ENCODE measurements around the gene KCNA2. TPM values are rescaled to one million over a fixed set of nuclear protein-coding genes. Genes with fewer than 3 reads are reported as not detected.

The KCNA2 gene
- total RNA-seq, 1 donor from 2014 or later = not detected

- H3K4me3 ChIP-seq (ENCODE audit: low read depth, low read length) = no peak overlapping the region
- TF ChIP-seq CTCF (conservative IDR thresholded peaks at IDR 0.05; ENCODE audit: low read depth, low read length) = no peak
- DNase-seq (ENCODE audit: low read depth) = no peak
Observed at GRCh38 chr1:110585481-110585880, 20.7 kb downstream of the KCNA2 start.

GRCh38 chr1:110584045-110584444 lies 22.1 kb downstream of the KCNA2 start:
- no peak for TF ChIP-seq CTCF (conservative IDR thresholded peaks at IDR 0.05; ENCODE audit: low read depth, low read length)
- H3K4me3 ChIP-seq (ENCODE audit: low read depth, low read length) = no peak overlapping the region
- no peak for DNase-seq (ENCODE audit: low read depth)

DNA sequence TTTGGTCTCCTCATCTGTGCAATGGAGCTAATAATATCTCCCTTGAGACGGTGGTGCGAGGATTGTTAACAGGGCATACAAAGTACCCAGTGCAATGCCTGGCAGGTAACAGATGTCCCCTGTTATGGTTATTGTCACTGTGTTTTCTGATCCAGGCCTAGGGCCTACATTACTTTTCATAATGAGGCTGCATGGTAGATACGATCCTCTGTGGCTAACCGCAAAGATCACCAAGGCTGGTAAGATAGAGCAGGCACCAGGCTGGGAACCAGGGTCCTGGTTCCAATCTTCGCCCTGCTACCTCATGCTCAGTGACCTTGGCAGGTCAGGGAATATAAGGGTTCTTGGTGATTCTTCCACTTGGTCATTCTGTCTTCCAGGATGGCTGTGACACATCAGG lies 22.7 kb downstream of the KCNA2 start:
- no peak overlapping the region for H3K4me3 ChIP-seq (ENCODE audit: low read depth, low read length)
- DNase-seq (ENCODE audit: low read depth) = no peak
- no peak for TF ChIP-seq CTCF (conservative IDR thresholded peaks at IDR 0.05; ENCODE audit: low read depth, low read length)

DNA sequence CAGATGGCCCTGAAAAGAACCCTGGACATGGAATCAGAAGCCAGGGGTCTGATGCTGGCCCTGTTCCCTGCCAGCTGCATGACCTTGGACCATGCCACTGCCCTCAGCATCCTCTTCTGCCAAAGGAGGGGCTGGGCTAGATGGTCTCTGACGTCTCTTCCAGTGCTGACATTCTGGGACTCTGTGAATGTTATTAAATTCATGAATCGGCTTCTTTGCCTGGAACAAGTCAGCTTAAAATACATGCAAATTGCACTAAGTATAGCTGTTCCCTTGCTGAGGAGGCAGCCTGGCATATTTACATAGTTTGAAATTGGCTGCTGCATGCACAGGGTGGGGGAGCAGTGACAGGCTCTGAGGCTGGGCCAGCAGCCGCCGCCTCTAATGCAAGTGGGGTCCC lies 23.8 kb downstream of the KCNA2 start:
- DNase-seq (ENCODE audit: low read depth) = no peak
- no peak overlapping the region for H3K4me3 ChIP-seq (ENCODE audit: low read depth, low read length)
- no peak for TF ChIP-seq CTCF (conservative IDR thresholded peaks at IDR 0.05; ENCODE audit: low read depth, low read length)

DNA sequence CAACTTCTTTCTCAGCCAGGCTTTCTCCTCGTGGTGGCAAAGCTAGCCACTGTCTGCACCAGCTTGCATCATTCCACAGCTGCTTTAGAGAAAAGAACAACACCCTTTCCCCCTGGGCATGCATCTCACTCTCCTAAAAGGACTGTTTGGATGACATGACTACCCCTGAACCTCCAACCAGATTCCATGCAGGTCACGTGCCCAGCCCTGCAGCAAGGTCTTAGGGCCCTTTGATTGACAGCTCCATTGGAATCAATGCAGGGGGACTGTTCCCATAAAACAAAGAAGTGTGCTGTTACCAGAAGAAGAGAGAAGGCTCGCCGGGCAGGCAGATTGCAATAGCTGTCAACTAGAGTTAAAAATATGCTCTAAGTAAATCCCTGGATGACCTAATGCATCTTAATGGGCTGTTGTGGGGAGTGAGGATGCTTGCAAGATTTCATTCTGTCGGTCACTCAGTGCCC lies 24.4 kb downstream of the KCNA2 start:
- DNase-seq (ENCODE audit: low read depth) = no peak
- H3K4me3 ChIP-seq (ENCODE audit: low read depth, low read length) = no peak overlapping the region
- TF ChIP-seq CTCF (conservative IDR thresholded peaks at IDR 0.05; ENCODE audit: low read depth, low read length) = no peak

DNA sequence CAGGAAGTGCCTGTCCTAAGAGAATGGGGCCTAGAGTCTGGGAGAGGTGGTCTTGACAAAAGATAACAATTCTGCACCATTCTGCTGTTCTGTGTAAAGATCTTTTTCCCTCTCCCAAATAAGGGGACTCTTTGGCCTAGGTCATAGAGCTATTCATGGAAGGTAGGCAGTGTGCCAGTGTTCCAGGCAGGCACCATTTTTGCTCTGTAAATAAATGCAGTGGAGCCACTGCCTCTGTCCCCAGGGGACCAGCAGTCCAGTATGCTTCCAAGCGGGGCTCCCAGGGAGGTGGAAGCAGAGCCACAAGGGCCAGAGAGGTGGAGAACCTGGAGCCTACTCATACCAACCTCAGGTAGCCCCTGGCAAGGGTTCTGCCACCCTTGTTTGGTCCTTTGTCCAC lies 25.9 kb downstream of the KCNA2 start:
- DNase-seq (ENCODE audit: low read depth) = no peak
- no peak for TF ChIP-seq CTCF (conservative IDR thresholded peaks at IDR 0.05; ENCODE audit: low read depth, low read length)
- no peak overlapping the region for H3K4me3 ChIP-seq (ENCODE audit: low read depth, low read length)

GRCh38 chr1:110579460-110579859 lies 26.7 kb downstream of the KCNA2 start:
- no peak for DNase-seq (ENCODE audit: low read depth)
- no peak overlapping the region for H3K4me3 ChIP-seq (ENCODE audit: low read depth, low read length)
- no peak for TF ChIP-seq CTCF (conservative IDR thresholded peaks at IDR 0.05; ENCODE audit: low read depth, low read length)

Measured in epithelial cell of proximal tubule (primary cell).